ENCODE results near the gene ATIC. TPM values are rescaled to one million over a fixed set of nuclear protein-coding genes. Genes with fewer than 3 reads are reported as not detected.
"Not testable (repeated sequence)": the region's sequence is repeated elsewhere in the genome, so short reads cannot be mapped to it uniquely, and the experiment has no call there.

ATIC gene
- polyA plus RNA-seq (ENCODE audit: insufficient read length) = 41.6 TPM

- peak; percentile 52 for DNase-seq (ENCODE audit: low read depth)
Measured at GRCh38 chr2:215311625-215312396, at the start of gene ATIC. Gene ATIC (plus strand): TSS chr2:215312059. CDS start chr2:215312143, 84 bp downstream.

- no peak for DNase-seq (ENCODE audit: low read depth)
Measured at GRCh38 chr2:215262303-215262702, 49.6 kb upstream of the ATIC start.

DNA sequence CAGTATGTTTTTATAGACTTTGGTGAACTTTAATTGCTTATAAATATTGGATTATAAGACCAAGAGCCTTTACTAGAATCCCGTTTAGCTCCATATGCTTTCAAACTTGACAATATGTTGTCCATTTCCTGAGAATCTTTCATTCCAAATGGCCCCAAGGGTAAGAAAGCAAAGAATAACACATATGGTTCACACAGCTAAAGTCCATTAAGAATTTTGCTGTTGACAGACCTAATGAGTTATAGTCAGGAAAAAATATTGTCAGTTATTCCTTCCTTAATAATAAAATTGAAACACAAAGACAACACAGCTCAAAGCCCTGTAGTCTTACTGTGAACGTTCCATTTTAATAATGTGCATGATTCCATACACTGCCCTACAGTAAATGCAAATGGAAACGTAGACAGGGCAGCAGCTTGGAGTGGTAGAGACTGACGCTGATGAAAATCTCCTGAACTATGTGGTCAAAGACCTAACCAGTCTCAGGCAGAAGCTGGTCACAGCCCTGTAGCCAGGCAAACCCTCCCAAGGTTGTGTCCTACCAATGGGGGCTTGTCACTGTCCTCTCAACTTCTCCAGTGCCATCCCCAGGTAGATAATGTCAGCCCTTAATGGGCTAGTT is 49.0 kb upstream of the ATIC start:
- DNase-seq (ENCODE audit: low read depth) = peak; percentile 19

DNA sequence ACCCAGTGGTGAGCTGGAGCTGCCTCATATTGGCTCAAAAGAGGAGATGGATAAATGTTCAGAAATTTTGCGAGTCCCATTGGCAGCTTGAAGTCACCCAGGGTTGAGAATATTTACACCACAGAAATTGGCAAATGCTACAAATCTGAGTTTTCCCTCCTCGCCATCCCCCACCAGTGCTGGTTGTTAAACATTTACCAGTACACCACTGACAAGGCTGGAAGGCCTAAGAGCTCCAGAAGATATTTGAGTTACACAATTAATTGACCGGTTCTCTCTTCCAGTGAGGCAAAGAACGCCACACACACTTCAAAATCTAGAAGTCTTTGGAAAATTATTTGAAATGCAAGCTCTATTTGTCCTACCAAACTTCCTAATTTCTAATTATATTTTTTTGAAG is 47.5 kb upstream of the ATIC start:
- no peak for DNase-seq (ENCODE audit: low read depth)

GRCh38 chr2:215269397-215270117 is 42.3 kb upstream of the ATIC start:
- DNase-seq (ENCODE audit: low read depth) = peak; percentile 59

DNA sequence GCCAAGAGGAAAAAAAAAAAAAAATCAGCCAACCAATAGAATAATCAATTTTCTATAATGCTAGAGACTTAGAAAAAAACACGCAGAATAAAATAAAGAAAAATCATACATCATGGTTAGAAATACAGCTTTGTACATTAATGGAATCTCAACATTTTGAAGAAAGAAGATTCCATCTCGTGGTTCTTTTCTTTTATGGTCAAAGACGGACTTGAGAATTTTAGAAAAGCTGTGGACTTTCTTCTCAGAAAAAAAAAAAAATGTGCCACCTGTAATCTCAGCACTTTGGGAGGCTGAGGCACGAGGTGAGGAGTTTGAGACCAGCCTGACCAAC is 41.8 kb upstream of the ATIC start:
- DNase-seq (ENCODE audit: low read depth) = no peak

- no peak for DNase-seq (ENCODE audit: low read depth)
Measured at GRCh38 chr2:215271446-215271845, 40.4 kb upstream of the ATIC start.

- no peak for DNase-seq (ENCODE audit: low read depth)
Measured at GRCh38 chr2:215272918-215273317, 38.9 kb upstream of the ATIC start.

DNA sequence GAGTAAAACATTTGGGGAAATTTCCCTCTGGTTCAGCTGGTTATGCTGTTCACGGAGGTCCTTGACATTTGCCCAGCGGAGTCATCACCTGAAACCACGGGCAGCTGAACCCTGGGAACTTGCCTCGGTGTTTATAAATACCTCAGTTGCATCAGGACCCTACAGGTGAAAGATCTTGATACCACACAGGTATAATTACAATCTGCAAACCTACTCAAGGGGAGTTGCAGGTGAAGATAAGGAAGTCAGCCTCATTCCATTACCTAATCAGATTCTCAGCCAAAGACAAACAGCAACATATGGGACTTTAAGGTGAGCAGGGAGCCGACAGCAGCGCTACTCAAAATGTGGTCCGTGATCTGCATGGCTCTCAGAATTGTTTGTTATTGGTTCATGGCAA is 37.0 kb upstream of the ATIC start:
- no peak for DNase-seq (ENCODE audit: low read depth)

GRCh38 chr2:215275824-215276223 is 36.0 kb upstream of the ATIC start:
- DNase-seq (ENCODE audit: low read depth) = no peak

DNA sequence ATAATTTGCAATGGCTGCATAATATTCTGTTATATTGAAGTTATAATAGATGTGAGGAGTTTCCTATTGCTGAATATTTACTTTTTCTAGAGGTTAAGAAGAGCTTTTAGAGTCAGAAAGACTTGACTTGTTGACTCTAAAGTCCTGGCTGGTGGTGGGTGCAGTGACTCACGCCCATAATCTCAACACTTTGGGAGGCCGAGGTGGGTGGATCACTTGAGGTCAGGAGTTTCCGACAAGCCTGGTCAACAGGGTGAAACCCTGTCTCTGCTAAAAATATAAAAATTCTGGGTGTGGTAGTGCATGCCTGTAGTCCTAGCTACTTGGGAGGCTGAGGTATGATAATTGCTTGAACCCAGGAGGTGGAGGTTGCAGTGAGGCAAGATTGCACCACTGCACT is 33.9 kb upstream of the ATIC start:
- DNase-seq (ENCODE audit: low read depth) = no peak

GRCh38 chr2:215280326-215280725 is 31.5 kb upstream of the ATIC start:
- no peak for DNase-seq (ENCODE audit: low read depth)

- no peak for DNase-seq (ENCODE audit: low read depth)
Measured at GRCh38 chr2:215283221-215283620, 28.6 kb upstream of the ATIC start.

GRCh38 chr2:215286309-215286708 is 25.6 kb upstream of the ATIC start:
- DNase-seq (ENCODE audit: low read depth) = no peak

GRCh38 chr2:215288112-215288815 is 23.6 kb upstream of the ATIC start:
- no peak for DNase-seq (ENCODE audit: low read depth)

DNA sequence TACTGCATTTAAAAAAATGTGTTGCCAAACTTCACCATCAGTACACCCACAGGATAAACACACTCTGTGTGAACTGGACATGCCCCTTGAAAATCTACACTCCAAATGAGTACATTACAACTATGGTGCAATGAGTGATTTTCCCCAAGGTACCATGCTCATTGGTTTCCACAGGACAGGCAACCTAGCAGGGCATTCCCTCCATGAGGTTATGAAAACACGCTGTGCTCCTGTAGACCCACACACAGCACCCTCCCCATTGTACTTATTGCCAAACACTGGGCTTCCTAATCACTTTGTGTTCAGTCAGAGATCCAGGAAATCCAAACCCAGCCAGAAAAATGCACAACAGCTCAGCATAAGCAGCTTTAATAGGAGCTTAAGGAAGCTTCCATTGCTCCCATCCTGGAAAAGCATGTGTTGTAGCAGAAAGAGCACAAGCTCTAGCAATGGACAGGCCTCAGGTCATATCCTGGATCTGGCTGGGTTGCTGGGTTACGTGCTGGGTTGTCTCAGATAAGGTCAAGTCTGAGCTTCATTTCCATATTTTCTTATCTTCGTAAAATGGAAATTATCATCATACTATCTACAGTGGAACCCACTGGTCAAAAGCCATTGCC is 20.8 kb upstream of the ATIC start:
- DNase-seq (ENCODE audit: low read depth) = no peak

GRCh38 chr2:215293879-215294278 is 18.0 kb upstream of the ATIC start:
- no peak for DNase-seq (ENCODE audit: low read depth)

- DNase-seq (ENCODE audit: low read depth) = no peak
Measured at GRCh38 chr2:215299337-215299859, 12.5 kb upstream of the ATIC start.

- DNase-seq (ENCODE audit: low read depth) = no peak
Measured at GRCh38 chr2:215301994-215302393, 9.9 kb upstream of the ATIC start.

DNA sequence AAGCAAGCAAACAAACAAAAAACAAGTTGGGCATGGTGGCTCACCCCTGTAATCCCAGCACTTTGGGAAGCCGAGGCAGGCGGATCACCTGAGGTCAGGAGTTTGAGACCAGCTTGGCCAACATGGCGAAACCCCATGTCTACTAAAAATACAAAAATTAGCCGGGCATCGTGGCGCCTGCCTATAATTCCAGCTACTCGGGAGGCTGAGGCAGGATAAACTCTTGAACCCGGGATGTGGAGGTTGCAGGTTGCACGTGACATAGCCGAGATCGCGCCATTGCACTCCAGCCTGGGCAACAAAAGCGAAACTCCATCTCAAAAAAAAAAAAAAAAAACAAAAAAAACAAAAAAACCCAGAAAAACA is 617 bp upstream of the ATIC start:
- not testable (repeated sequence) for DNase-seq (ENCODE audit: low read depth)

DNA sequence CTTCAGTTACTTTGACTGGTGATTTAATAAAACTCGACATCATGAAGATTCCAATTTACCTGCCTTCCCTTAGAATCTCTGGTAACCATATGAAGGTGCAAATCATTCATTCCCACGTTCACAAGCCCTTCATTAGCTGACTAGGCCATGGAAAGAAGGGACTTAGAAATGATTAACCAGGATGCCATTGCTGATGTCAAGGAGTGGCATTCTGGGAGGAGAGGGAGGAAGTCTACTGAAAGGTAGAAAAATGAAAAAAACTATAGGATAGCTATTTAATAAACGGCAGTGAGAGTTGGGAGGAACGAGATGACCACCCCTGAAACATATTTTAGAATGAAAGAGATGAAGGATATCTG is 1.4 kb downstream of the ATIC start:
- DNase-seq (ENCODE audit: low read depth) = no peak

DNA sequence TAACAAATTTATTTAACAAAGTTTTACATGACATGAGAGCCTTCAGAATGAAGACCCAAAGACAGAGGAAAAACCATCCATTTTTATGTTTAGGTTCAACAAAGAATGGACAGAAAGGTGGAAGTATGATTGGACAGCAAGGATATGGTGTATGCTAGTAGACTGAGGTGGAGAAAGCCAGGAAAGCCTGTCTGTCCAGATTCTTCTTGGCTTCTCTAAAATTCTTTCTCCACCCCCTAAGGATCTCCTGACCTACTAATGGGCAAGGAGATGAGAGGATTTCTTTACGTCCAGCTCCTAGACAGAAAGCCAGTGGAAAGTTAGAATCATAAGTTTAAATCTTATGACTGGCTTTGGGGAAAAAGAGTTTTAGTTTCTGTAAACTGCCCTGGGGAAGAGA is 3.0 kb downstream of the ATIC start:
- no peak for DNase-seq (ENCODE audit: low read depth)

Data from forelimb muscle (tissue), 1 donor.